Esophagus squamous epithelium (tissue), 4 donors: ENCODE data around the gene TBXA2R.

Source experiments
- CTCF ChIP-seq, 6 experiments: fragments of 450-650 bp in 4 of 6; fragments of 200-600 bp in 2 of 6; sonication (generic) in 2 of 6; IDR thresholded peaks; one replicate each; pipeline ENCODE4 v1.5.1; 2016 to 2019; ENCODE audit warnings: antibody characterized with exemption in 6 of 6, mild to moderate bottlenecking in 4 of 6, moderate library complexity in 4 of 6
- POLR2A ChIP-seq, 4 donors: fragments of 450-650 bp; IDR thresholded peaks; one replicate each; pipeline ENCODE4 v1.6.1; 2017; ENCODE audit warnings: antibody characterized with exemption in 4 of 4, mild to moderate bottlenecking in 4 of 4, moderate library complexity in 3 of 4

DNA sequence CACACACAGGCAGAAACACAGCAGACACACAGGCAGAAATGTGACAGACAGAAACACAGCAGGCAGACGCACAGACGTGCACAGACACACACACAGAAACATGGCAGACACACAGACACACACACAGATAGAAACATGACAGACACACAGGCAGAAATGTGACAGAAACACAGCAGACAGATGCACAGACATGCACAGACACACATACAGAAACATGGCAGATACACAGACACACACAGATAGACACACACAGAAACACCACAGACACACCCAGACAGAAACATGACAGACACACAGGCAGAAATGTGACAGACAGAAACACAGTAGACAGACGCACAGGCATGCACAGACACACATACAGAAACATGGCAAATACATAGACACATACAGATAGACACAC is 1.3 kb downstream of the TBXA2R start:
- no peak for TF ChIP-seq CTCF (IDR thresholded peaks at IDR 0.05)
- no peak for TF ChIP-seq POLR2A (IDR thresholded peaks at IDR 0.05)
